Activated B cell treated with CpG ODN at 0.5 μM for 24 hours (primary cell): ENCODE data around the gene PKP1. TPM values are rescaled to one million over a fixed set of nuclear protein-coding genes. Genes with fewer than 3 reads are reported as not detected.

Experiments
- ATAC-seq: fragments of 200-7000 bp; cut with Tn5 transposase; one replicate; pipeline ENCODE4 v1.10.0; 2021; ENCODE audit warnings: low read depth, mild to moderate bottlenecking, moderate library complexity
- CTCF ChIA-PET: fragments of 350-600 bp; sonication (Branson Sonifier 250); formaldehyde crosslinking; loops from one replicate; lab custom pipeline; 2021; ENCODE audit warnings: antibody characterized with exemption; lab: Charles Lee
- POLR2A ChIA-PET: fragments of 350-600 bp; sonication (Branson Sonifier 250); formaldehyde crosslinking; loops from one replicate; lab custom pipeline; 2021; ENCODE audit warnings: antibody characterized with exemption; lab: Charles Lee
- DNase-seq: peaks from one replicate; pipeline ENCODE4 v3.0.0; 2022
- H3K27ac Mint-ChIP-seq: one replicate; pipeline ENCODE4 v1.8.0; 2020; ENCODE audit warnings: mixed read lengths
- H3K27me3 Mint-ChIP-seq: one replicate; pipeline ENCODE4 v1.8.0; 2021; ENCODE audit warnings: mixed read lengths
- H3K36me3 Mint-ChIP-seq: one replicate; pipeline ENCODE4 v1.8.0; 2021; ENCODE audit warnings: low read depth, mixed read lengths
- H3K4me1 Mint-ChIP-seq: one replicate; pipeline ENCODE4 v1.8.0; 2021; ENCODE audit warnings: mixed read lengths
- H3K4me3 Mint-ChIP-seq: one replicate; pipeline ENCODE4 v1.8.0; 2020; ENCODE audit warnings: mild to moderate bottlenecking, mixed read lengths
- H3K9me3 Mint-ChIP-seq: one replicate; pipeline ENCODE4 v1.8.0; 2020; ENCODE audit warnings: mixed read lengths
- intact Hi-C: fragments of 100-400 bp; cut with micrococcal nuclease; formaldehyde crosslinking; loops from one replicate; pipeline ENCODE4 v1.15.1; 2024
- total RNA-seq: library from RNA; stranded (reverse); gene quantifications from 2 replicates; pipeline ENCODE4 v1.2.3, GENCODE V29; 2022
- TF ChIP-seq, protein P1 (sequence below): fragments of 200-600 bp; IDR thresholded peaks from one replicate; pipeline ENCODE4 v1.8.0; 2022; ENCODE audit warnings: antibody characterized with exemption, mild to moderate bottlenecking

PKP1 gene
- total RNA-seq, 1 donor from 2014 or later = not detected

DNA sequence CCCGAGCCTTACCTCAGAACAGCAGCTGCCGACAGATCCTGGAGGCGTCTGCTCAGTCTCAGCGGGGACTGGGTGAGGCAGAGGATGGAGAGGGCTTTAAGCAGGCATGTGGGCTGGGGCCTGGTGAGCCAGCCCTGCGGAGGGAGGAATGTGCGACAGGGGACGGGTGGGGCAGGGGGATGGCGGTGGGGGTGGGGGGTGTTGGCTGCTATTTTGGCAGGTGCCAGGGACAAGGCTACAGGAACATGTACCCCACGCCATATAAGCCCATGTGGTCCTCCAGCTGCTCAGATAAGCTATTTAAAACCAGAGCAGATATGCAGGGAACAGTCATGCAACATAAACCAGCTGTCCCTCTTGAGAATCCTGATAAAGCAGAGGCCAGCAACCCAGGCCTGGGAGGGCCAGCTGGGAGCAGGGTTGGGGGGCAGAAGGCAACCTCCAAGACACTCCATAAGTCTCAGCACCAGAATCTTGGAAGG, 94.3 kb downstream of the PKP1 start, which contains the start of gene TNNT2:
Gene TNNT2, minus strand, starts transcription at position 70 of the 482 bp plus-strand sequence. CDS start 4,426 bp downstream, outside the sequence.
- ATAC-seq (no peak), DNase-seq (no peak)
- no peaks in the 10 kb centered on the region for H3K36me3 Mint-ChIP-seq
- intact Hi-C loops = no loop called here
- no peak within 1 kb of the TSS for H3K27ac Mint-ChIP-seq
- ChIA-PET CTCF (no interaction called here), POLR2A (no interaction called here)
- no peak within 1 kb of the TSS for H3K4me3 Mint-ChIP-seq
- no peaks in the 10 kb centered on the region for H3K9me3 Mint-ChIP-seq
- TF ChIP-seq, protein P1, sequence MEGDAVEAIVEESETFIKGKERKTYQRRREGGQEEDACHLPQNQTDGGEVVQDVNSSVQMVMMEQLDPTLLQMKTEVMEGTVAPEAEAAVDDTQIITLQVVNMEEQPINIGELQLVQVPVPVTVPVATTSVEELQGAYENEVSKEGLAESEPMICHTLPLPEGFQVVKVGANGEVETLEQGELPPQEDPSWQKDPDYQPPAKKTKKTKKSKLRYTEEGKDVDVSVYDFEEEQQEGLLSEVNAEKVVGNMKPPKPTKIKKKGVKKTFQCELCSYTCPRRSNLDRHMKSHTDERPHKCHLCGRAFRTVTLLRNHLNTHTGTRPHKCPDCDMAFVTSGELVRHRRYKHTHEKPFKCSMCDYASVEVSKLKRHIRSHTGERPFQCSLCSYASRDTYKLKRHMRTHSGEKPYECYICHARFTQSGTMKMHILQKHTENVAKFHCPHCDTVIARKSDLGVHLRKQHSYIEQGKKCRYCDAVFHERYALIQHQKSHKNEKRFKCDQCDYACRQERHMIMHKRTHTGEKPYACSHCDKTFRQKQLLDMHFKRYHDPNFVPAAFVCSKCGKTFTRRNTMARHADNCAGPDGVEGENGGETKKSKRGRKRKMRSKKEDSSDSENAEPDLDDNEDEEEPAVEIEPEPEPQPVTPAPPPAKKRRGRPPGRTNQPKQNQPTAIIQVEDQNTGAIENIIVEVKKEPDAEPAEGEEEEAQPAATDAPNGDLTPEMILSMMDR = no peak
- H3K27me3 Mint-ChIP-seq = peaks cover 7% of the 10 kb centered on the region
- no peaks in the 10 kb centered on the region for H3K4me1 Mint-ChIP-seq

DNA sequence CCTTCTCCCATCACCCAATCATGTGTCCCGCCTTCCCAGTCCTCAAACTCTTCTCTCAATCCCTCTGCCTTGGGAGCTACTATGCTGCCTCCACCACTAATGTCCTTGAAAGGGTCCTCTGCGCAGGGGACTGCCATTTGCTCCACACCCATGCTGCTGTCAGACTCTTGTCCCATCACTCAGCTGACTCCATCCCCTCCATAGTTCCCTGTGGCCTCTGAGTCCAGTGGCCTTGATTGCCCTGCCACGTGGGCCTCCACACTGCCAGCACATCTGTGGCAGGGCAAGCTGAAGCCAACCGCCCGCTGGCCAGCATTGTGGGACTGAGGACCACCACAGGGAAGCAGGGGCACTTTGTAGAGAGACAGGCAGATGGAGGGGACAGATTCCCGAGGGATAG, 95.5 kb downstream of the PKP1 start:
- H3K27me3 Mint-ChIP-seq = peaks cover 12% of the 10 kb centered on the region
- CTCF ChIA-PET = no interaction called here
- no peak for ATAC-seq

DNA sequence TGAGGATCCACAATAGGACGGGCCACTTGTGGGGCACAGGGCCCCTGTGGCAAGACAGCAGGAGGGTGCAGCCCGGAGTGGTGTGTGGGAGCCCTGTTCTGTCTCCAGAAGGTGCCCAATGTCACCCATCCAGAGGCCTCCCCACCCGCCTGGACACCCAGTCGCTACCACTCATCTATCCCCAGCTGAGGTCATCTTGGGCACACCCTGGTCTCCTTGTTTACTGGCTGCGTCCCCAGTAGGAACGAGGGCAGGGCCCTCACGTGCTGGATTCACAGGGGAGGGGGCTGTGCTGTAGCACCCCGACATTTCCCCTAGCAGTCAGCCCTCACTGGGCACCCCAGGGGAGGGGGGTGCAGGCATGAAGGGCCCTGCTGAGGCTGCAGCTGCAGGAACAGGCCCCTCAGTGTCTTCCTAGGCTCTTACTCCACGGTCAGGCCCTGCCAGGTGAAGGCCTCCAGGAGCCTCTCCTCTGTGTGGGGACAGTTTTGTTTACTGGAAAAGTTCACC, 96.5 kb downstream of the PKP1 start:
- intact Hi-C loops = no loop called here
- CTCF ChIA-PET = interaction anchor here (1.6 kb wide), 1 partner anchor 21 kb away, joined by 3 read pairs; no protein-coding TSS in a partner anchor

More for the DNA sequence above, 95.5 kb downstream of the PKP1 start:
- no peak overlapping the region for H3K27ac Mint-ChIP-seq
- H3K4me1 Mint-ChIP-seq = no peaks in the 10 kb centered on the region
- POLR2A ChIA-PET = no interaction called here
- no peaks in the 10 kb centered on the region for H3K36me3 Mint-ChIP-seq
- no peaks in the 10 kb centered on the region for H3K9me3 Mint-ChIP-seq
- TF ChIP-seq, protein P1 = no peak
- intact Hi-C loops = no loop called here
- H3K4me3 Mint-ChIP-seq = no peak overlapping the region
- DNase-seq = no peak

DNA sequence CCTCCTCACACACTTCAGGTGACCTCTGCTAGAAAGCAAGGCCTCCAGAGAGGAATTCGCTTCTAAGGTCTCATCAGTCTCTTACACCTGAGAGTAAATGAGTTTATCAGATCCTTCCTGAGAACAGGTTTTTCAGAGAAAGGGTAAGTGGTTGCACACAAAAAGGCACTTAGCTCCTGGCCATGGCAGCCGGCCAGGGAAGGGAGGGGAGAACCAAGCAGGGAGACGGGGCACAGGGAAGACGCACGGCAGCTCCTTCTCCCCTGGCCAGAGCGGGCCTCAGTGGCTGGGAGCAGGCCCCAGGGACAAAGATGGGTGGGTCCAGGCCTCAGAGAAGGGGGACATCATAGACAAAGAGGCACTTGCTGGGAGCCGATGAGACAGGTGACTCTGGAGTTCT, 97.8 kb downstream of the PKP1 start:
- DNase-seq (no peak), ATAC-seq (no peak)
- intact Hi-C loops = no loop called here
- no peaks in the 10 kb centered on the region for H3K36me3 Mint-ChIP-seq
- H3K9me3 Mint-ChIP-seq = no peaks in the 10 kb centered on the region
- no peak overlapping the region for H3K4me3 Mint-ChIP-seq
- TF ChIP-seq, protein P1 = no peak
- H3K27ac Mint-ChIP-seq = no peak overlapping the region
- peaks cover 22% of the 10 kb centered on the region for H3K27me3 Mint-ChIP-seq
- CTCF ChIA-PET = interaction anchor here (1.6 kb wide), 1 partner anchor 22 kb away, joined by 3 read pairs; no protein-coding TSS in a partner anchor
- POLR2A ChIA-PET = no interaction called here
- H3K4me1 Mint-ChIP-seq = no peaks in the 10 kb centered on the region

More for the DNA sequence above, 96.5 kb downstream of the PKP1 start:
- H3K27ac Mint-ChIP-seq = no peak overlapping the region
- DNase-seq (no peak), ATAC-seq (no peak)
- H3K9me3 Mint-ChIP-seq = no peaks in the 10 kb centered on the region
- H3K4me3 Mint-ChIP-seq = no peak overlapping the region
- POLR2A ChIA-PET = no interaction called here
- TF ChIP-seq, protein P1 = no peak
- H3K27me3 Mint-ChIP-seq = peaks cover 18% of the 10 kb centered on the region
- H3K4me1 Mint-ChIP-seq = no peaks in the 10 kb centered on the region
- no peaks in the 10 kb centered on the region for H3K36me3 Mint-ChIP-seq

Other genes starting within 250 kb of the PKP1 start
- not detected in 2 replicates for gene CACNA1S, start 171.1 kb upstream of the PKP1 start, total RNA-seq
- gene ASCL5, start 156.3 kb upstream of the PKP1 start, total RNA-seq = not detected in 2 replicates
- 19.0 and 21.7 TPM in 2 replicates for gene TMEM9, start 129.0 kb upstream of the PKP1 start, total RNA-seq
- gene IGFN1, start 92.7 kb upstream of the PKP1 start, total RNA-seq = not detected in 2 replicates
- not detected in 2 replicates for gene TNNT2, start 94.2 kb downstream of the PKP1 start, total RNA-seq
- gene LAD1, start 115.8 kb downstream of the PKP1 start, total RNA-seq = 0.10 TPM in 1 of 2 replicates, not detected in the other
- gene TNNI1, start 138.2 kb downstream of the PKP1 start, total RNA-seq = not detected in 2 replicates
- 0.18 TPM in 1 of 2 replicates, not detected in the other for gene PHLDA3, start 185.7 kb downstream of the PKP1 start, total RNA-seq
- 29.0 and 29.5 TPM in 2 replicates for gene CSRP1, start 223.6 kb downstream of the PKP1 start, total RNA-seq